ENCODE results near the gene TYMP. TPM values are rescaled to one million over a fixed set of nuclear protein-coding genes. Genes with fewer than 3 reads are reported as not detected.
A peak's percentile ranks its signal among the peaks of the same experiment; 100 is the strongest.

Gene TYMP
- total RNA-seq, 1 experiment from 2014 or later = 12.3 TPM

- intact Hi-C loops (cut with micrococcal nuclease) = loop anchor here (5.0 kb wide), 2 partner anchors 36 to 96 kb away; partner anchors contain the start of gene SYCE3
- no TSS peak for BruUV-seq (replicated peaks)
- ATAC-seq (peak; percentile 23), DNase-seq (peak; percentile 54)
- peak overlapping the region; percentile 78 for H3K27ac ChIP-seq (ENCODE audit: low read length)
- H3K4me3 ChIP-seq (ENCODE audit: low read length) = peak overlapping the region; percentile 81
- H3K4me2 ChIP-seq (ENCODE audit: low read length) = peak overlapping the region; percentile 98
- no peaks in the 10 kb centered on the region for H3K9me2 ChIP-seq (replicated peaks; ENCODE audit: low read length)
- H3K9me3 ChIP-seq (ENCODE audit: low read length) = no peaks in the 10 kb centered on the region
- no peaks in the 10 kb centered on the region for H3F3A ChIP-seq (ENCODE audit: low read length, unreplicated experiment)
- no peaks in the 10 kb centered on the region for H3K36me3 ChIP-seq (ENCODE audit: low read depth, low read length)
- peak overlapping the region; percentile 75 for H2AFZ ChIP-seq (ENCODE audit: low read length)
- H3K79me2 ChIP-seq (ENCODE audit: low read length) = peaks cover 25% of the 10 kb centered on the region
- no peaks in the 10 kb centered on the region; the same call in 1 of the 2 replicates for H4K20me1 ChIP-seq (ENCODE audit: low read length)
- ChIA-PET POLR2A (ENCODE audit: unreplicated experiment) (interaction anchor here (0.7 to 1.7 kb wide), 3 partner anchors 18 to 40 kb away, joined by 3 to 8 read pairs (median 4); partner anchors contain the start of genes LMF2 and NCAPH2), CTCF (interaction anchor here (0.5 to 2.7 kb wide), 3 partner anchors 18 to 95 kb away, joined by 3 to 16 read pairs (median 15); partner anchors contain the start of genes LMF2 and NCAPH2)
- no peaks in the 10 kb centered on the region for H3K27me3 ChIP-seq (ENCODE audit: low read length)
- peak overlapping the region; percentile 94 for H3K9ac ChIP-seq (ENCODE audit: low read length)
- H3K4me1 ChIP-seq (ENCODE audit: insufficient read depth, low read length) = peaks cover 18% of the 10 kb centered on the region; the same call in 1 of the 2 replicates
- TF ChIP-seq CTCF (conservative IDR thresholded peaks at IDR 0.05; ENCODE audit: low read depth, low read length) (peak; percentile 52), EZH2phosphoT487 (IDR thresholded peaks at IDR 0.05; ENCODE audit: borderline replicate concordance, low read length) (no peak)
These were observed 3.5 kb downstream of the TYMP start for GRCh38 chr22:50526108-50526833.

- ATAC-seq (no peak), DNase-seq (no peak)
- Histone ChIP-seq H4K20me1 (ENCODE audit: low read length) (no peaks in the 10 kb centered on the region; the same call in 1 of the 2 replicates), H3K4me2 (ENCODE audit: low read length) (peak overlapping the region; percentile 98), H3K4me3 (ENCODE audit: low read length) (peak overlapping the region; percentile 81), H3K9ac (ENCODE audit: low read length) (peak overlapping the region; percentile 94), H3K9me3 (ENCODE audit: low read length) (no peaks in the 10 kb centered on the region), H3K27me3 (ENCODE audit: low read length) (no peaks in the 10 kb centered on the region), H3F3A (ENCODE audit: low read length, unreplicated experiment) (no peaks in the 10 kb centered on the region), H3K79me2 (ENCODE audit: low read length) (peaks cover 25% of the 10 kb centered on the region), H3K4me1 (ENCODE audit: insufficient read depth, low read length) (peaks cover 13% of the 10 kb centered on the region; the same call in 1 of the 2 replicates), H3K36me3 (ENCODE audit: low read depth, low read length) (no peaks in the 10 kb centered on the region), H3K9me2 (replicated peaks; ENCODE audit: low read length) (no peaks in the 10 kb centered on the region), H2AFZ (ENCODE audit: low read length) (peak overlapping the region; percentile 75), H3K27ac (ENCODE audit: low read length) (peak overlapping the region; percentile 78)
- ChIA-PET POLR2A (ENCODE audit: unreplicated experiment) (interaction anchor here (0.5 to 1.7 kb wide), 4 partner anchors 18 to 57 kb away, joined by 3 to 8 read pairs (median 4); partner anchors contain the start of genes LMF2 and NCAPH2), CTCF (interaction anchor here (0.5 to 2.7 kb wide), 4 partner anchors 18 to 95 kb away, joined by 3 to 16 read pairs (median 9); partner anchors contain the start of genes LMF2 and NCAPH2)
- BruUV-seq (replicated peaks) = no TSS peak
- no peak for TF ChIP-seq EZH2 (IDR thresholded peaks at IDR 0.05; ENCODE audit: low read length, unreplicated experiment)
- no peak for TF ChIP-seq EZH2phosphoT487 (IDR thresholded peaks at IDR 0.05; ENCODE audit: borderline replicate concordance, low read length)
- no peak for TF ChIP-seq CTCF (conservative IDR thresholded peaks at IDR 0.05; ENCODE audit: low read depth, low read length)
- intact Hi-C loops (cut with micrococcal nuclease) = loop anchor here (5.0 kb wide), 2 partner anchors 37 to 97 kb away; partner anchors contain the start of gene SYCE3
These were observed 4.0 kb downstream of the TYMP start for GRCh38 chr22:50525858-50526107.
